HG03575 (cell line): ENCODE measurements around the gene PDF.

Source experiments
- ATAC-seq: cut with Tn5 transposase; IDR thresholded peaks from one replicate; pipeline ENCODE4 v1.9.1; 2021; ENCODE audit not compliant: unreplicated experiment, insufficient number of reproducible peaks, low FRiP score; ENCODE audit errors: extremely low read depth

The PDF gene

GRCh38 chr16:69344171-69344570 is 13.8 kb upstream of the PDF start:
- no peak for ATAC-seq

GRCh38 chr16:69340095-69340644 is 9.8 kb upstream of the PDF start:
- ATAC-seq = no peak

GRCh38 chr16:69339289-69340094 is 9.1 kb upstream of the PDF start, which contains the start of the genes COG8 and NIP7:
Gene COG8 (minus strand): TSS chr16:69339564. CDS start chr16:69339552, 12 bp downstream.
Gene NIP7 (plus strand): TSS chr16:69339772. CDS start chr16:69339830, 58 bp downstream.
- ATAC-seq = no peak

- no peak for ATAC-seq
Measured at GRCh38 chr16:69338557-69339288, 8.3 kb upstream of the PDF start.

GRCh38 chr16:69334696-69335095 is 4.3 kb upstream of the PDF start:
- ATAC-seq = no peak

- ATAC-seq = no peak
Measured at GRCh38 chr16:69329369-69330285, 761 bp downstream of the PDF start.

GRCh38 chr16:69328854-69329316 is 1.5 kb downstream of the PDF start:
- no peak for ATAC-seq

- ATAC-seq = no peak
Measured at GRCh38 chr16:69327585-69328310, 2.6 kb downstream of the PDF start.

GRCh38 chr16:69326172-69326873 is 4.1 kb downstream of the PDF start:
- ATAC-seq = no peak

- no peak for ATAC-seq
Measured at GRCh38 chr16:69325784-69326171, 4.6 kb downstream of the PDF start.

- ATAC-seq = no peak
Measured at GRCh38 chr16:69324585-69325253, 5.7 kb downstream of the PDF start.

- no peak for ATAC-seq
Measured at GRCh38 chr16:69324013-69324531, 6.3 kb downstream of the PDF start.

- ATAC-seq = no peak
Measured at GRCh38 chr16:69323415-69323814, 7.0 kb downstream of the PDF start.

GRCh38 chr16:69322343-69322742 is 8.0 kb downstream of the PDF start:
- ATAC-seq = no peak

- no peak for ATAC-seq
Measured at GRCh38 chr16:69321080-69321479, 9.3 kb downstream of the PDF start.

- ATAC-seq = no peak
Measured at GRCh38 chr16:69320740-69321073, 9.7 kb downstream of the PDF start.
